ENCODE results near the gene AADAT. TPM values are rescaled to one million over a fixed set of nuclear protein-coding genes. Genes with fewer than 3 reads are reported as not detected.

The AADAT gene
- total and polyA plus RNA-seq, 9 of the 15 experiments (the other 6 are each of a cell fraction or from before 2014, with no cell fraction given): 0.06 to 0.07 TPM; not detected in 7

DNA sequence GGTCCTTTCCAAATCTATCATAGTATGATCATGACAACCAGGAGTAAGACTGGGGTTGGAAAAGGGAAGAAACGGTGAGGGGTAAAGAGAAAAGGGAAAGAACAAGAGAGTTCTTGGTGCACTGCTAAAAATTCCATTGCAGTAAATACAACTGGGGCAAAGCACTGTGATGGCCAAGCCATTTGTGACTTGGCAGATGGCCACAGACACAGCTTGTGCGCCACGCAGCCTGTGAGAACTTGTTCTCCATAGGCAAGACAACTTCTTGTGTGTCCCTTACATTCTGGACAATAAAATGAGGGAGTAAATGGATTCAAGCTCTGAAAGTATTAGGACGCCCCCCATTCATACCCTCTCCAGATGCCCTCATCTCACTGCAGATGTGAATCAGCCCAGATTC, 74.5 kb downstream of the AADAT start (continued):
- no peak for TF ChIP-seq TRIM24 (IDR thresholded peaks at IDR 0.05)
- no peak for TF ChIP-seq ZNF174 (CRISPR knock-in tag; IDR thresholded peaks at IDR 0.05)

DNA sequence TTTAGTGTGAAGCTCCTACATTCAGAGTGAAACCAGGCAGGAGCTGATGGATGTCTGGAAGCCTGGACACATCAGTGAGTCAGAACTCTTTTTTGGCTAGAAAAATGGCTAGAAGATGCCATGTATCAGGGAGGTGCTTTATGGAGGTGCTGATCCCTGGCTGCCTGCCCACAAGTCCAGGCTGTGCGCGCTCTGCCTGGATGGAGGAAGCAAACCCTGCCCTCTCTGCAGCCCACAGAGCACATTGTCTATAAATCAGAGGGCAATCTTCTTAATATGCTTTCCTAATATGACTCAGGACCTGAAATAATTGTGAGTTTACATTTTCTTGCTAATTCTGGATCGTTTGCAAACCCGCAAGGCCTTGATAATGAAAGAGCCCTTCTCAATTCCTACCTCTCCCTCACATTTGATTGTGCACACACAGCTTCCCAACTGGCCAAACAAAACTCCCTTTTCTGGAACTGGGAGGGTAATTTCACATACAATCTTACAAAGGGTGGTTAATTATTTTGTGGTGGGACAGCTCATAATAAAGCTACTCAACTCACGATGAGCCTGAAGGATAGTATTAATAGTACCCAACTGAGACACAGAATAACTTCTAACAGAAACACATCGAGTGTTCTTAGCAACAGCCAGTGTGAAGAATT, 75.3 kb downstream of the AADAT start:
- FAIRE-seq (no peak), DNase-seq (ENCODE audit: extremely low read depth in 1 of 4, low spot score in 3 of 4) (no peak), ATAC-seq (no peak)
- H3K9ac ChIP-seq (ENCODE audit: insufficient read depth in 1 of 2, low read depth in 2 of 2, low read length in 2 of 2): no peak overlapping the region
- no TSS peak for BruUV-seq (replicated peaks)
- TF ChIP-seq GABPB2 (CRISPR knock-in tag; conservative IDR thresholded peaks at IDR 0.05) (no peak), HDAC3 (IDR thresholded peaks at IDR 0.05; ENCODE audit: borderline replicate concordance, partially characterized antibody) (no peak), SRSF7 (optimal IDR thresholded peaks at IDR 0.05; ENCODE audit: low read depth, low read length) (no peak), SMC3 (conservative IDR thresholded peaks at IDR 0.05; ENCODE audit: insufficient read depth, low read depth, low read length) (no peak), MBD2 (IDR thresholded peaks at IDR 0.05; ENCODE audit: borderline replicate concordance, low read depth) (no peak), TRIM24 (IDR thresholded peaks at IDR 0.05) (no peak), ZNF274 (IDR thresholded peaks at IDR 0.05; ENCODE audit: borderline replicate concordance, low read depth, low read length) (no peak), HNRNPL (IDR thresholded peaks at IDR 0.05; ENCODE audit: low read depth, low read length) (no peak), E4F1 (CRISPR knock-in tag; IDR thresholded peaks at IDR 0.05; ENCODE audit: borderline replicate concordance) (no peak), NCOA6 (IDR thresholded peaks at IDR 0.05) (no peak), ZNF384 (IDR thresholded peaks at IDR 0.05; ENCODE audit: low read depth, low read length) (no peak), PTRF (tag; IDR thresholded peaks at IDR 0.05) (no peak)
- peaks cover 0 to 8% of the 10 kb centered on the region in 2 experiments; a peak in 2 of 5 replicates for H3K27me3 ChIP-seq (ENCODE audit: control insufficient read depth in 2 of 2, insufficient read depth in 2 of 2, low read length in 2 of 2)
- H4K20me1 ChIP-seq (replicated peaks; ENCODE audit: control insufficient read depth, insufficient read depth, low read length): no peaks in the 10 kb centered on the region
- no peak overlapping the region for H3K27ac ChIP-seq (ENCODE audit: extremely low read depth, low read depth, low read length)
- no peaks in the 10 kb centered on the region for H3K79me2 ChIP-seq (ENCODE audit: control insufficient read depth, insufficient read depth, low read length)
- H3K9me1 ChIP-seq (ENCODE audit: control insufficient read depth, insufficient read depth, low read length): no peaks in the 10 kb centered on the region
- no peaks in the 10 kb centered on the region for H3K9me3 ChIP-seq (replicated peaks; ENCODE audit: control insufficient read depth, insufficient read depth, low read depth, low read length)
- H3K36me3 ChIP-seq (ENCODE audit: control insufficient read depth, insufficient read depth, low read length): no peaks in the 10 kb centered on the region
- intact Hi-C loops (cut with micrococcal nuclease): no loop called here
- no peak overlapping the region for H3K4me2 ChIP-seq (ENCODE audit: insufficient read depth, low read length)
- in situ Hi-C loops (cut with MboI): no loop called here
- WGBS (ENCODE audit: insufficient coverage, low coverage, missing lambda C conversion rate): 1% methylated on average over 6 of the region's 6 CpGs
- POLR2A ChIA-PET: interaction anchor here (1.3 kb wide), 1 partner anchor 10 kb away, joined by 3 read pairs; no protein-coding TSS in a partner anchor
- CTCF ChIA-PET (ENCODE audit: low intra/inter-chr PET ratio): no interaction called here
- H3K4me1 ChIP-seq (replicated peaks in 1 of 2; ENCODE audit: control insufficient read depth in 2 of 2, insufficient read depth in 2 of 2, low read length in 2 of 2): no peaks in the 10 kb centered on the region
- no peak overlapping the region for H2AFZ ChIP-seq (ENCODE audit: low read depth, low read length)
- no peak overlapping the region for H3K4me3 ChIP-seq

Measured in K562 (cell line).